NCI-H128 (cell line): Measurements from ENCODE around the gene SLC2A11.
"Not testable (repeated sequence)": the region's sequence is repeated elsewhere in the genome, so short reads cannot be mapped to it uniquely, and the experiment has no call there.

Experiments
- DNase-seq: peaks from one replicate; lab custom pipeline; 2025; ENCODE audit not compliant: unreplicated experiment; lab: John Stamatoyannopoulos, UW

Gene SLC2A11

DNA sequence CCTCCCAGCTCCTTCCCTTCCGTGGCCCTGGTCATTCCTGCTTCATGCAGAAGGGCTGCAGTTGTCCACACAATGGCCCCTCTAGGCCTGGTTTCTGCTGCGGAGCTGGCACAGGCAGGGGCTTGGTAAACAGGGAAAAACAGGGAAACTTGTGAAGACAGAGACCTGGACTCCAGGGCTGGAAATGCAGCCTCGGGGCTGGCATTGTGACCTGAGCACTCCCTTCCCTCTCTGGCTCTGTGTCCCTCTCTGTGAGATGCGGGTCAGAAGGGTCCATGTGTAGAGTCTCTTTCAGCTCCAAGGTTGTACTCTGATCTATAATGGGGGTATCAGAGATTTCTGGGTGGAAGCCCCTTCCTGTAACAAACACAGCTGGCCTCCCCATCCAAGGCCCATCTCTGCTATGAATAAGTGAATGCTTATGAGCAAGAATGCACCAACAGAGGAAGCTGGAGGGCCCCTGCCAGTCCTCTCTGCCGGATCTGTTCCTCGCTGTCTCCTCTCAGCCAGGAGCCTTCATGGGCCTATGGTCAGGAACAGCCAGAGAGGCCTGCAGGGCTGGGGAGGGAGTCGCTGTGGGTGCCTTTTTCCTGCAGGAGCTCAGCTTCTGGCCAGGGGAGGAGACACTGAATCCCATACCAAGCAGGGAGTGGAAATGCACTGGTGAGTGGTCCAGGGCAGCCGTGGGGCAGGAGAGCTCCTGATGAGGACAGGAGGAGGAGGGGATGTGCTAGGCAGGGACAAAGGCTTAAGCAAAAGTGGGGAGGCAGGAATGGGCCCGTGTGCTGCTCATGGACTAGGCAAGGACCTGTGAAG lies 12.2 kb upstream of the SLC2A11 start:
- no peak for DNase-seq

DNA sequence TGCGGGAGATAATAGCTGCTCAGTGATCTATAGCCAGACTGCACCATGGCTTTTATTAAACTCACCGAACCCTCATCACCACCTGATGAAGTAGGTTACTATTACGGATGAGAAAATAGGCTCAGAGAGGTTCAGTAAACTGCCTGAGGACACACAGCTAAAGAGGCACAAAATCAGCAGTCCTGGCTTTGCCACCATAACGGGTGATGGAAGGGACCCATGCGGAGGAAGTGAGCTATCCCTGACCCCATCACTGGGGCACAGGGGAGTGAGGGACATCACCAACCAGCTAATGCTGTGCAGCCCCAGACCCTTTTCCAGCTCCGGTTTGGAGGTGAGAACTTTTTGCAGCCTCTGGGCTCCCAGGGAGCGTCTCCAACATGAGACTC lies 11.6 kb upstream of the SLC2A11 start:
- no peak for DNase-seq

DNA sequence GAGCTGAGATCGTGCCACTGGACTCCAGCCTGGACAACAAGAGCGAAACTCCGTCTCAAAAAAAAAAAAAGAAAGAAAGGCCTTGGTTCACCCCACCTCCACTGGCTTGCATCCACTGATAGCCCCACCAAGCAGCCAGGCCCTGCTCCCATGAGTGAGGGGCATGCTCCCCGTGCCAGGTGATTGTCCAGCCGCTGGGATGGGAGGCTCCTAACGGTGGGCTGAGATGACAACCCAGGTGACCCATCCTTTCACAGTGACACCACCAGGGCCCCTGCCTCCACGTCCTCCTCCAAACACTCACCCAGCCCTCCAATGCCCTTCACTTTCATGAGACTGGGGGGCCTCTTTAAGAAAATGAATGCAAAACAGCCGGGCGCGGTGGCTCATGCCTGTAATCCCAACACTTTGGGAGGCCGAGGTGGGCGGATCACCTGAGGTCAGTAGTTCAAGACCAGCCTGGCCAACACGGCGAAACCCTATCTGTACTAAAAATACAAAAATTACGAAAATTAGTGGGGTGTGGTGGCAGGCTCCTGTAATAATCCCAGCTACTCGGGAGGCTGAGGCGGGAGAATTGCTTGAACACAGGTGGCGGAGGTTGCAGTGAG lies 10.3 kb upstream of the SLC2A11 start:
- no peak for DNase-seq

DNA sequence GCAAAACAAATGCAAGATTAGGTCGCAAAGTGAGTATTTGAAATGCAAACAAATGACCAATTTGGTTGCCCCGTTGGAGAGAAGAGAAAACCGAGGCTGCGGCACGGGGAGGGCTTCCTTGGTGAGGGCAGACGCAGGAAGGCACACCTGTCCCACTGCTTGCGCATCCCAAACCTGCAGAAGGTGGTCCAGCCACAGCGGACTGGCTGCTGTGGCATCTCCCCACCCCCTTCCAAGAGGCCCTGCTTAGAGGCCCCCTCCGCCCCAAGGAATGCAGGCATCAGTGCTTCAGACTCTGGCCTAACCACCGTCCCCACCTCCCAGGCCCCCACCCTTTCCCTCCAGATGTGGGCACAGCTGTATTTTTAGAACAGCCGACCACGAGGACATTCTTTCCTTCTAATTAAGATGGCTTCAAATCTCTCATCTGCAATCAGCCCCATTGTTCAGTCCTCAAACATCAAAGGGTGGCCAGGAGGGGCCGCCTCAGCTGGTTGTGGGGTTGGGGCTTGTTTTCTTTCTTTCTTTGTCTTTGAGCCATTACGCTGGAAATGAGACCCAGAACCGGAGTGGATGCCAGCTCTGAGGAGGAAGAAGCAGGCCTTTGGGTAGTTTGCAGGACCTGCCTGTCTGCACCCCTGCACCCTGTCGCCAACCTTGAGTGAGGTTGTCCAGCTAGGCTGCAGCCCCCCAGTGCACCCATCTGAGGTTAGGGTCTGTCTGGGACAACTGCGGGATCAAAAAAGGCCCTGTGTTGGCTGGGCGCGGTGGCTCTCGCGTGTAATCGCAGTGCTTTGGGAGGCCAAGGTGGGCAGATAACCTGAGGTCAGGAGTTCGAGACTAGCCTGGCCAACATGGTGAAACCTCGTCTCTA lies 9.4 kb upstream of the SLC2A11 start:
- no peak for DNase-seq

DNA sequence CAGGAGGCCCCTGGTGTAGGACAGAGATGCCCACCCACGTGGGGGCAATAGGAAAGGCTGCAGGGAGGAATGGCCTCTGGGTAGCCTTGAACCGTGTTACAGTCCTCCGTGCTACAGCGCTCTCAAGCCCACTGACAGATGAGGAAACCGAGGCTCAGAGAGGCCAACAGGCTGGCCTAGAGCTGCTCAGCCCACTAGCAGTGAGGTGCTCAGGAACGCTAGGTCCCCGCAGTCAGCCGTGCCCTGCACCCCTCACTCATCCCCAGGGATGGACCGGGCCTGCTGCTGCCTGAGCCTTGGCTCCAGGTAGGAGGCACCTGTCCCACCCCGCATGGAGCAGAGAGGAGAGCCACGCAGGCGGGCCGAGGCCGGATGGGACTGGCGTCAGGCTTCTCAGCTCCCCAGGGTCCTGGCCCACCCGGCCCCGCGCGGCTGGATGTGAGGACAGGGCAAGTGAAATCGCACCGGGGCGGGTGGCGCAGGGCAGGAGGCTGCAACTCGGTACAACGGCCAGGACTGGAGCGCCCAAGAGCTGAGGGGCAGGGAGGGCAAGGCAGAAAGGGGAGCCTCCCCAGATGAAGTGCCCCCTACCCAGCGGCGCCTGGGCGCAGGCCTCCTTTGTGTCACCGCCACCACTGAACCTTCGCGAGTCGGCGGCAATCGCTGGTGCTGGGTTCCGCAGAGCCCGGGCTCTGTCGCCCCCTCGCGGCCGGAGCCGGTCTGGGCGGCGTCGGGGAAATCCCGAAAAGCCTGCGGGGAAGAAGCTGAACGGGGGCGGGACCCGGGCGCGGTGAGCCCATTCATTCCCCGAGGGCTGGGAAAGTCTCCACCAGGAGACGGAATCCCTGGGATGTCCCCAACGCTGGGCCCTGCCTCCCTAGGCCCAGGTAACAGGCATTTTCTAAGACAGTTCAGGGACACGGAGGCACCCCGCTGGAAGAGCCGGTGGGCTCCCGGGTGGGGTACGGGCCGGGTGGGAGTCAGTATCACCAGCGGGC lies 8.4 kb upstream of the SLC2A11 start:
- DNase-seq, result peak; percentile 39

DNA sequence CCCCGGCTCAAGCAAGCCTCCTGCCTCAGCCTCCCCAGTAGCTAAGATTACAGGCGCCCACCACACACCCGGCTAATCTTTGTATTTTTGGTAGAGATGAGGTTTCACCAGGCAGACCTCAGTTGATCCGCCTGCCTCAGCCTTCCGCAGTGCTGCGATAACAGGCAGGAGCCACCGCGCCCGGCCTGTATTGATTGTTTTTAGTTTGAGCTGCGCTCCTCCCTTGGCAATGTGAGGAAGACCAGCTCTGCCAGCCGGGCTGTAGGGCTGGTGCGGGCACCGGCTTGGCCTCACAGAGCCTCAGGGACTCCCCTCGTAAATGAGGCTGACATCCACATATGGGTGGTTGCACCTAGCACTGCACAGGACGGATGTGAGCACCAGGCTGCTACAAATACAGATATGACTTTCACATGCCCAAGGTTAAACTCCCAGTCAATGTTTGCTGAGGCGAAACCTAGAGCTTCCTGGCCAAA lies 7.5 kb upstream of the SLC2A11 start:
- DNase-seq, result no peak

DNA sequence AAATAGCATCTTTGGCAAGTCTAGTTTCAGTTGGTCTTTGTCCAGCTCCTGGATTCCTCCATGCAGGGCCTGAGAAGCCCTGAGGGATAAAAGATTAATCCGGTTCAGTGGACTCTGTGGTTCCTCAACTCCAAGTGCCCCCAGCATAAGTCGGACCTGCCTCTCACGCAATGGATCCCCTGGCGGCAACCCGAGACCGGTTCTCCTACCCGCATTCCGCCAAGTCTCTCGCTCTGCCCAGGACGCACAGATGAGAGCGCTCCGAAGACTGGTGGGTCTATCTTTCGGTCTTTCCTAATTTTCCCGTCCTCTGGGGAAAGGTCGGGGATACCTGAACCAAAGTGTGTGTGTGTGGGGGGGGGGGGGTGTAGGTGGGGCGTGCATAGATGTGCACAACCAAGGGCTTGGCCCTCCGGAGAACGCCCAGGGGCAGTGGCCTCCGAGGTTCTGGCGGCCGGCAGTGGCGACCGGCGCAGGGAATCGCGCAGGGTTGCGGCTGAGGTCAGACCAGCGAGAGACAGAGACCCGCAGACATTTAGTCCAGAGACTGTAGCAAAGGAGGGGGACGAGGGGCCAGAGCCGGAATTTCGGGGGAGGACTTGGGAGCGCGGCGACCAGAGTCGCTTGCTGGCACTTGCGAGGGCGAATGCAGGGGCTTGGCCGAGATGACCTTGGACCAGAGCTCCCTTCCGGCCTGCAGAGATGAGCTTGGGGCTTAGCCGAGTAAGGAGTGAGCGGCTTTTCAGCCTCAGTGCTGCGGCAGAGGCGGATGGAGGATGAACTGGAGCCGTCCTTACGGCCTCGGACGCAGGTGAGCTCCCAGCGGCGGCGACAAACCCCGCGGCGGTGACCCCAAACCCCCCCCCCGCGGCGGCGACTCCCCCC lies 712 bp upstream of the SLC2A11 start:
- no peak for DNase-seq

DNA sequence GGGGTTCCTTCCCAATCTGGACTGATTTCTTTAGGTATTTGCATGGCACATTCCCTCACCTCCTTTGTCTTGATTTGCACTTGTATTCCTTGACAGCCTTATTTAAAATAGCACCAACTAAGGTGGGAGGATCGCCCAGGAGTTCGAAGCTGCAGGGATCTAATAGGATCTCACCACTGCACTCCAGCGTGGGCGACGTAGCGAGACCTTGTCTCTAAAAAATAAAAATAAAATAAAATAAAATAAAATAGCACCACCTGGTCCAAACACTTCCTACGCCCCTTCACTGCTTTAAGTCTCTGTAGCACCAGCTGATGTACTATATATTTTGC lies 775 bp downstream of the SLC2A11 start:
- DNase-seq, result no peak

DNA sequence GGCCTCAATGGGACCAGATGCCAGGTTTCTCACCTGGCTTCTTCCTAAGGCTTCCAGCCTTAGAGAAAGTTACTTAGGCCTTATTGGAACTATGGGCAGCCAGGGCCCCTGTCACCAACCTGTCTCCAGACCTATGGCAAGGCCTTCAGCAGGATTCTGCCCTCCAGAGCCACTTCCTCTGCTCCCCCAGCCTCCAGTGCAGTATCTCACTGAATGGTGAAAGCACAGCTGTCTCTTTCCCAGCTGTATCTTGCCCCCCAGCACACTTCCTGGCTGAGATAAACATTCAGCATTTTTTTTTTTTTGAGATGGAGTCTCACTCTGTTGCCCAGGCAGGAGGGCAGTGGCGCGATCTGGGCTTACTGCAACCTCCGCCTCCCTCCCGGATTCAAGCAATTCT lies 1.5 kb downstream of the SLC2A11 start:
- DNase-seq, result no peak

DNA sequence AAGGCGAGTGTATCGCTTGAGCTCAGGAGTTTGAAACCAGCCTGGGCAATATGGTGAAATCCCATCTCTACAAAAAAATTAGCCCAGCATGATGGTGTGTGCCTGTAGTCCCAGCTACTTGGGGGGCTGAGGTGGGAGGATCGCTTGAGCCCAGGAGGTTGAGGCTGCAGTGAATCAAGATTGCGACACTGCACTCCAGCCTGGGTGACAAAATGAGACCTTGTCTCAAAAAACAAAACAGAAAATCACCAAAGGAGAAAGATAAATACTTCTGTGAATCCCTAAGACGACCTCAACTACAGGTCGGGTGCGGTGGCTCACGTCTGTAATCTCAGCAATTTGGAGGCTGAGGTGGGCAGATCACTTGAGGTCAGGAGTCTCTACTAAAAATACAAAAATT lies 2.5 kb downstream of the SLC2A11 start:
- not testable (repeated sequence) for DNase-seq

DNA sequence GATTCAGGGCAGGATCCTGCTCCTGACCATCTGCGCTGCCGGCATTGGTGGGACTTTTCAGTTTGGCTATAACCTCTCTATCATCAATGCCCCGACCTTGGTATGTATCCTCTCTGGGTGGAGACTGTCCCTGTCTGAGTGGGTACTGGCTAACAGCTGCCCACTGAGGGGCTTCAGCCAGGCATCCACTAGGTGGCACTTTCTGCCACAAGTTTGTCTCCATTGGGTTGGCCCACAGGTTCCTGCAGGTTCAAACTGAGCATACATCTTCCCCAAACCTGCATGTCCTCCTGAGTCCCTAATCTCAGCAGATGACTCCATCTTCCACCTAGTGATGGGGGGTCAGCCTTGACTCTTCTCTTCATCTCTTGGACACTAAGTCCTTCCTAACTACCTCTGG lies 4.4 kb downstream of the SLC2A11 start:
- peak; percentile 52 for DNase-seq

DNA sequence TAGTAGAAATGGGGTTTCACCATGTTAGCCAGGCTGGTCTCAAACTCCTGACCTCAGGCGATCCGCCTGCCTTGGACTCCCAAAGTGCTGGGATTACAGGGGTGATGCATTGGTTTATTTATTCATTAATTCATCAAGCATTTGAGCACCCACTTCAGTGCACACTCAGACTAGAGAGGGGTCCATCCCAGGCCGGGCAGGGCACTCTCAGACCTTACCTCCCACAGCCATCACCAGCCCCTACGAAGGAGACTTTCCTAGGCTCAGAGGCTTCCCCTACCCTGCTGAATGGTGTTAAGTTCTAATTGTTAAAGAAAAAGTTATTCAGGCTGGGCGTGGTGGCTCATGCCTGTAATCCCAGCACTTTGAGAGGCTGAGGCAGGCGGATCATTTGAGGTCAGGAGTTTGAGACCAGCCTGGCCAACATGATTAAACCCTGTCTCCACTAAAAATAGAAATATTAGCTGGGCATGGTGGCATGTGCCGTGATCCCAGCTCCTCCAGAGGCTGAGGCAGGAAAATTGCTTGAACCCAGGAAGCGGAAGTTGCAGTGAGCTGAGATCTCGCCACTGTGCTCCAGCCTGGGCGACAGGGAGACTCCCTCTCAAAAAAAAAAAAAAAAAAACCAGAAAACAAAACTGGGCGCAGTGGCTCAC lies 7.0 kb downstream of the SLC2A11 start:
- not testable (repeated sequence) for DNase-seq

DNA sequence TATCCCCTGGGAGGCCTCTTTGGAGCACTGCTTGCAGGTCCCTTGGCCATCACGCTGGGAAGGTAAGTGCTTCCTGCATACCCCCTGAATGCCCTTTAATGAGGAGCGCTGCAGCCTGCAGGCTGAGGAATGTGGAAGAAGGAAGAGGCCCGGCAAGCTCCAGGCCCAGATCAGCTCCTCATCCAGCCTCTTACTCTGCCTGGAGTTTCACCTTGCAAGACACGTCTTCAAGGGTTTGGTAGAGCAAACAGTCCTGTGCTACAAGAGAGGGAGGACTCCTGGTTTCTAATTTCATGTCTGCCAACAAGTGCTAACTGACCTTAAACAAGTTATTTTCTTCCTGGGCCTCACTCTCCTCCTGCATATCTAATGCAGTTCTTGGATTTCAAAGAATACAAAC lies 10.9 kb downstream of the SLC2A11 start:
- no peak for DNase-seq

DNA sequence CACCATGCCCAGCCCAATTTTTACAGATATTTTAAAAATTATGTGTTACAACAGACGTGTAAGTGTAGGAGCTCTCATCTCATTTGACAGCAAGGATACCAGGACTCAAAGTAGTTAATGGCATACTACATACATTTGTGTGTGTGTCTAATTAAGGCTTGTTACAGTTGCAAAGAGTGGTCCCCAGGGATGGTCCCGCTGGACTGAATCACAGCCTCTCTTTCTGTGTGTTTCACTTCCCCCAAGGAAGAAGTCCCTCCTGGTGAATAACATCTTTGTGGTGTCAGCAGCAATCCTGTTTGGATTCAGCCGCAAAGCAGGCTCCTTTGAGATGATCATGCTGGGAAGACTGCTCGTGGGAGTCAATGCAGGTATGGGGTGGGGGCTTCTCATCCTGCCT lies 17.2 kb downstream of the SLC2A11 start:
- no peak for DNase-seq

DNA sequence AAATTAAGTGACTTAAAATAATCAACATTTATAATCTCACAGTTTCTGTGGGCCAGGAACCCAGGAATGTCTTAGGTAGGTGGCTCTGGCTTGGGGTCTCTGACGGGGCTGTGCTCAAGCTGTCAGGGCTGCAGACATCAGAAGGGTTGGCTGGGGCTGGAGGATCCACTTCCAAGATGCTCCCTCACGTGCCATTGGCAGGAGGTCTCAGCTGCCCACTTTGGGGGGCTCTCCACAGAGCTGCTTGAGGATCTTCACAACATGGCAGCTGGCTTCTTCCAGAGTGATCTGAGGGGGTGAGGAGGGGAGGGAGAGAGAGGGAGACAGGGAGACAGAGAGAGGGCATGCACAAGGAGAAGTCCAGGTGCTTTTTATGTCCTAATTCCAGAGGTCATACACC lies 18.1 kb downstream of the SLC2A11 start:
- DNase-seq, result no peak

DNA sequence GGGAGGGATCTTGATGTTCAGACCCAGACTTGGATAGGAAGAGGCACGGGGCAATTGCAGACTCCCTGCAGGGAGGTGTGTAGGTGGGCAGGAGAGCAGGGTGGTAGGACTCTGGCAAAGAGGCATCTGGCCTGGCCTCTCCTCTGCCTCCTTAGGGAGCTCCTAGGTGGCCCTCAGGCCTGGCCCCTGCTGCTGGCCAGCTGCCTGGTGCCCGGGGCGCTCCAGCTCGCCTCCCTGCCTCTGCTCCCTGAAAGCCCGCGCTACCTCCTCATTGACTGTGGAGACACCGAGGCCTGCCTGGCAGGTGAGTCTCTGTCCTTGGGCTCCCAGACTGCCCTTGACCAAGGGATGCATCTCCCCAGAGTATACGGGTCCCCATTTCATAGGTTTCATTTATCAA lies 19.9 kb downstream of the SLC2A11 start:
- DNase-seq, result no peak

DNA sequence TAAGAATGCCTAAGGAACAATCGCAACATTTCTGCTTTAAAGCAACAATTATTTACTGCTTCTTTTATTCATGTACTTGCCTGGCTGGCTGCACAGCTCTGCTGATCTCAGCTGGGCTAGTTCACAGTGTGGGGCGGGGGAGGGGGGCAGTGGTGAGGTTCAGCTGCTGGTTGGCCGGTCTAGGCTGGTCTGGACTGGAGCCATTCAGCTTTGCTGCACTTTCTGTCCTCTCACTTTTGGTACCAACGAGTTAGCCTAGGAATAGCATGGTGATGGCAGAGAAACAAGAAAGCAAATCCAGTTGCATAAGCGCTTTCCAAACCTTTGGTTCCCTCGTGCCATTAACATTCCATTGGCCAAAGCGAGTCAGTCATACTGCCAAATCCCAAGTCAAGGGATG lies 20.5 kb downstream of the SLC2A11 start:
- no peak for DNase-seq

DNA sequence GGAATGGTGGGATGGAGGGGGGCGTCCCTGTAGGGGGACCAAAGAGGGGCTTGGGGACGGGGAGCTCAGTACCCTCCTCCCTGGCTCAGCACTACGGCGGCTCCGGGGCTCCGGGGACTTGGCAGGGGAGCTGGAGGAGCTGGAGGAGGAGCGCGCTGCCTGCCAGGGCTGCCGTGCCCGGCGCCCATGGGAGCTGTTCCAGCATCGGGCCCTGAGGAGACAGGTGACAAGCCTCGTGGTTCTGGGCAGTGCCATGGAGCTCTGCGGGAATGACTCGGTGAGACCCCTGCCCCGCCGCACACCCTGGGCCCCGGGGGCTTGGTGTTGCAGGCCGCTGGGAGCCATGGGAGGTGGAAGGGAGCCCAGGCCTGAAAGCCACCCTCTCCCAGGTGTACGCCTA lies 24.7 kb downstream of the SLC2A11 start:
- DNase-seq, result no peak

DNA sequence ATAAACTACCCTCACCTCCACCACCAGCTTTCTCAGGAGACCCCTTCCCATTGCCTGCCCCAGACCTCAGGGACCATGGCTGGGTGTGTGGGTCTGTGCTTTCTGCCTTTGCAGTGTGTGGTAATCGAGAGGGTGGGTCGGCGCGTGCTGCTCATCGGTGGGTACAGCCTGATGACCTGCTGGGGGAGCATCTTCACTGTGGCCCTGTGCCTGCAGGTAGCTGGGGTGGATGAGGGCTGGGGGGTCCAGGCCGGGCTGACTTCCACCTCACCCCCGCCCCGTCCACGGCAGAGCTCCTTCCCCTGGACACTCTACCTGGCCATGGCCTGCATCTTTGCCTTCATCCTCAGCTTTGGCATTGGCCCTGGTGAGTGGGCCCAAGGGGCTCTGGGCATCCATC lies 26.0 kb downstream of the SLC2A11 start:
- no peak for DNase-seq
